K562 (cell line): Measurements from ENCODE around the gene DAAM1. TPM values are rescaled to one million over a fixed set of nuclear protein-coding genes. Genes with fewer than 3 reads are reported as not detected.

Experiments
- ATAC-seq: fragments of 200-7000 bp; cut with Tn5 transposase; 3 replicates; pipeline ENCODE4 v1.9.1; 2020; ENCODE audit warnings: moderate library complexity
- BruUV-seq: library from RNA; stranded (reverse); fragments of 400-500 nt; replicated peaks from 2 replicates; lab custom pipeline; 2021; lab: Mats Ljungman, UMichigan
- CTCF ChIA-PET: fragments of 300-600 bp; formaldehyde crosslinking; extraction: SDS; loops from one replicate; lab custom pipeline; 2021; ENCODE audit warnings: low intra/inter-chr PET ratio; lab: Yijun Ruan, JAX
- POLR2A ChIA-PET: fragments of 300-600, 350-650 bp; sonication (Branson Sonifier 250); formaldehyde crosslinking; extraction: SDS; loops from one replicate; lab custom pipeline; 2021; ENCODE audit warnings: antibody characterized with exemption, inconsistent platforms; lab: Yijun Ruan, JAX
- DNase-seq, 4 experiments: peaks; one replicate each; pipeline versions ENCODE4 v3.0.0 to v3.0.0-alpha.2; 2011 to 2018; ENCODE audit warnings: low spot score in 3 of 4, mixed read lengths in 3 of 4; ENCODE audit errors: extremely low read depth in 1 of 4
- FAIRE-seq: peaks from 2 replicates; lab custom pipeline; 2011; peaks lifted over from hg19 to GRCh38; lab: Jason Lieb, UNC
- H2AFZ ChIP-seq: 2 replicates; pipeline ENCODE4 v1.6.0; 2011; ENCODE audit warnings: low read depth, low read length, control low read depth, inconsistent platforms
- H3K27ac ChIP-seq: fragments of 200-600 bp; 3 replicates; pipeline ENCODE4 v1.8.0; 2011; ENCODE audit warnings: low read depth, mild to moderate bottlenecking, control low read depth, inconsistent platforms, low read length, moderate library complexity, mixed read lengths; ENCODE audit errors: extremely low read depth
- H3K27me3 ChIP-seq, 2 experiments: fragments of 300-600 bp in 1 of 2; 2 replicates in 1 of 2; 3 replicates in 1 of 2; pipeline versions ENCODE4 v1.6.0 to v1.8.0; 2011; ENCODE audit warnings: inconsistent platforms in 2 of 2, low read length in 2 of 2, mild to moderate bottlenecking in 1 of 2, mixed read lengths in 1 of 2, moderate library complexity in 1 of 2; ENCODE audit not compliant: control insufficient read depth in 2 of 2, insufficient read depth in 2 of 2
- H3K36me3 ChIP-seq: fragments of 300-600 bp; 3 replicates; pipeline ENCODE4 v1.8.0; 2011; ENCODE audit warnings: mild to moderate bottlenecking, low read length, inconsistent platforms; ENCODE audit not compliant: control insufficient read depth, insufficient read depth
- H3K4me1 ChIP-seq, 2 experiments: fragments of 200-600 bp in 1 of 2; replicated peaks in 1 of 2; 2 replicates in 1 of 2; 3 replicates in 1 of 2; pipeline versions ENCODE4 v1.5.1 to v1.8.0; 2011; ENCODE audit warnings: inconsistent platforms in 2 of 2, low read length in 2 of 2, mild to moderate bottlenecking in 1 of 2, mixed read lengths in 1 of 2, moderate library complexity in 1 of 2; ENCODE audit not compliant: control insufficient read depth in 2 of 2, insufficient read depth in 2 of 2
- H3K4me2 ChIP-seq: 2 replicates; pipeline ENCODE4 v1.6.1; 2011; ENCODE audit warnings: low read length, control low read depth, inconsistent platforms, mixed read lengths; ENCODE audit not compliant: insufficient read depth
- H3K4me3 ChIP-seq: fragments of 200-600 bp; sonication (generic), shearing (Covaris generic); 2 replicates; pipeline ENCODE4 v1.5.1; 2016; ENCODE audit warnings: control low read depth, inconsistent platforms
- H3K79me2 ChIP-seq: fragments of 200-600 bp; 3 replicates; pipeline ENCODE4 v1.8.0; 2011; ENCODE audit warnings: low read length, inconsistent platforms; ENCODE audit not compliant: control insufficient read depth, insufficient read depth
- H3K9ac ChIP-seq, 2 experiments: 2 replicates each; pipeline versions ENCODE4 v1.6.0 to v1.6.1; 2011; ENCODE audit warnings: low read depth in 2 of 2, low read length in 2 of 2, control low read depth in 1 of 2, inconsistent platforms in 1 of 2, mild to moderate bottlenecking in 1 of 2, mixed read lengths in 1 of 2; ENCODE audit not compliant: insufficient read depth in 1 of 2
- H3K9me1 ChIP-seq: one replicate; pipeline ENCODE4 v1.6.0; 2011; ENCODE audit warnings: inconsistent platforms, mild to moderate bottlenecking, low read length, moderate library complexity; ENCODE audit not compliant: control insufficient read depth, insufficient read depth
- H3K9me3 ChIP-seq: replicated peaks from 2 replicates; pipeline ENCODE4 v1.5.1; 2011; ENCODE audit warnings: low read depth, low read length, inconsistent platforms; ENCODE audit not compliant: control insufficient read depth, insufficient read depth
- H4K20me1 ChIP-seq: replicated peaks from 2 replicates; pipeline ENCODE4 v1.6.1; 2011; ENCODE audit warnings: low read length, inconsistent platforms, mixed read lengths; ENCODE audit not compliant: control insufficient read depth, insufficient read depth
- C11orf30 ChIP-seq: fragments of 450-650 bp; IDR thresholded peaks from 2 replicates; pipeline ENCODE4 v1.6.1; 2016; ENCODE audit warnings: low read depth, mild to moderate bottlenecking
- HDGF ChIP-seq: fragments of 450-650 bp; IDR thresholded peaks from 2 replicates; pipeline ENCODE4 v1.6.1; 2016
- MAFG ChIP-seq: fragments of 450-650 bp; conservative IDR thresholded peaks from 2 replicates; pipeline ENCODE4 v1.6.1; 2016; ENCODE audit warnings: missing genetic modification characterization, missing compliant biosample characterization
- MTA2 ChIP-seq: fragments of 450-650 bp; IDR thresholded peaks from 2 replicates; pipeline ENCODE4 v1.6.1; 2016; ENCODE audit warnings: low read depth
- ZNF77 ChIP-seq: fragments of 250-450 bp; sonication (Bioruptor Pico); IDR thresholded peaks from 2 replicates; pipeline ENCODE4 v1.5.0; 2020
- WGBS: fragments of 100-300 bp; shearing (Covaris generic); methylation state at CpG from one replicate; pipeline ENCODE4 v1.1.6; 2016; ENCODE audit warnings: low coverage, mixed read lengths; ENCODE audit not compliant: insufficient coverage; ENCODE audit errors: missing lambda C conversion rate; 5-methylcytosine and 5-hydroxymethylcytosine counted together
- in situ Hi-C: fragments of 300-500 bp; cut with MboI; formaldehyde crosslinking; loops from 4 replicates; pipeline ENCODE4 v1.15.0; 2018; ENCODE audit warnings: inconsistent platforms, mixed read lengths
- intact Hi-C: fragments of 100-400 bp; cut with micrococcal nuclease; formaldehyde crosslinking; loops from 2 replicates; pipeline ENCODE4 v1.14.2; 2022
- polyA plus RNA-seq, 8 experiments: library from polyadenylated mRNA; depleted of rRNA in 4 of 8; stranded (reverse) in 5 of 8; unstranded in 3 of 8; fragments of >200 nt; fragmentation: Nextera tagmentation in 2 of 8; fragmentation: Illumina TruSeq in 1 of 8; extraction: Ambion mirVana in 2 of 8; extraction: Trizol in 1 of 8; gene quantifications; 2 replicates each; pipeline versions ENCODE4 v1.2.1 to v1.2.3, GENCODE V29; 2011 to 2014; ENCODE audit warnings: inconsistent platforms in 1 of 8, missing spikeins in 1 of 8
- total RNA-seq, 7 experiments: library from RNA; depleted of rRNA in 6 of 7; stranded (reverse); fragments of >200 nt in 6 of 7; fragmentation: Illumina TruSeq in 2 of 7; extraction: Trizol in 2 of 7; gene quantifications; 2 replicates each; pipeline versions ENCODE4 v1.2.1 to v1.2.3, GENCODE V29; 2011 to 2021; ENCODE audit warnings: low replicate concordance in 1 of 7
- TF ChIP-seq, protein P1 (sequence below), 2 experiments: IDR thresholded peaks; 2 replicates each; pipeline ENCODE4 v1.6.1; 2011; ENCODE audit warnings: borderline replicate concordance in 1 of 2, control low read depth in 1 of 2, low read depth in 1 of 2, low read length in 1 of 2, mild to moderate bottlenecking in 1 of 2, mixed read lengths in 1 of 2, moderate library complexity in 1 of 2; ENCODE audit not compliant: insufficient read depth in 1 of 2, insufficient read length in 1 of 2, poor library complexity in 1 of 2, severe bottlenecking in 1 of 2; ENCODE audit errors: extremely low read depth in 1 of 2
- TF ChIP-seq, protein P2 (sequence below): fragments of 250-450 bp; sonication (Bioruptor Pico); IDR thresholded peaks from 2 replicates; pipeline ENCODE4 v1.4.0; 2020; ENCODE audit warnings: mild to moderate bottlenecking, moderate library complexity

DAAM1 gene
- total and polyA plus RNA-seq, 9 of the 15 experiments (the other 6 are each of a cell fraction or from before 2014, with no cell fraction given) = 3.6 to 11.6 (median 6.7) TPM

DNA sequence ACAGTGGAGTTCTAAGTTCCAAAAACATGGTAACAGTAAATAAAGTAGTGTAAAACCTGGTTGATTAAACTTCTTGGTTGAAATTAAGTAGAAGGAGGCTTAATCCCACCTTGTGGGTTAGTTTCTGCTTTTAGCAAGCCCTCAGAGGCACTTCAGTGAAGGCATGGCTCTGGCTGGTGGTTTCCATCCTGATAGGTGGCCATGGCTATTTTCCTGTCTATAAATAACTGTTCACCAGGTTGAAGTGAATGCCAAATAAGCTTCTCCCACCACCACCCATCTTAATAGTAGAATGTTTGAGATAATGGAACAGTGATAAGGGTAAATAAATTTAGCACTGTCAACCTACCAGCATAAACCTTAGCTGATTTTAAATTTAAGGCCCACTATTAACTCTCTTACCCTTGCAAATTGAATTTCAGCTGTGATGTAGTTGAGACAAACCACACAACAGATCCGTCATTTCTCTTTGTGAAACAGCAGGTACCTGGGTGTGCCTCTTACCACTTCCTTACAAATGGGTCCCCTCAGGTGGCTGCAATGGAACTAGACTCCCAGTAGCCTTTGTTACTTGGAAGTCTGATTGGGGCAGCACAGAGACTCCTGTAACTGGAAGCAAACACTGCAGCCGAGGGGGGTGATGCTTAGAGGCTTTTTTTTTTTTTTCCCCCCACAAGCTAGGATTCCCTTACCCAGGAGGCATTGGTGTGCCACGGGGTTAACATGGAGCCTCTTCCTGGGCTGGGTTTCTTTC, 41.4 kb downstream of the DAAM1 start:
- DNase-seq (no peak), FAIRE-seq (no peak), ATAC-seq (no peak)
- Histone ChIP-seq H4K20me1 (peaks cover 10% of the 10 kb centered on the region), H3K4me3 (no peak overlapping the region), H3K9me3 (no peaks in the 10 kb centered on the region), H3K4me1 (no peaks in the 10 kb centered on the region), H3K4me2 (no peak overlapping the region), H3K27ac (no peak overlapping the region), H3K79me2 (no peaks in the 10 kb centered on the region), H3K9ac (no peak overlapping the region), H3K9me1 (no peaks in the 10 kb centered on the region), H2AFZ (no peak overlapping the region), H3K36me3 (no peaks in the 10 kb centered on the region), H3K27me3 (no peaks in the 10 kb centered on the region)
- WGBS = 8% methylated on average over 1 of the region's 3 CpGs
- POLR2A ChIA-PET = no interaction called here
- no peak for TF ChIP-seq ZNF77
- TF ChIP-seq, protein P1, sequence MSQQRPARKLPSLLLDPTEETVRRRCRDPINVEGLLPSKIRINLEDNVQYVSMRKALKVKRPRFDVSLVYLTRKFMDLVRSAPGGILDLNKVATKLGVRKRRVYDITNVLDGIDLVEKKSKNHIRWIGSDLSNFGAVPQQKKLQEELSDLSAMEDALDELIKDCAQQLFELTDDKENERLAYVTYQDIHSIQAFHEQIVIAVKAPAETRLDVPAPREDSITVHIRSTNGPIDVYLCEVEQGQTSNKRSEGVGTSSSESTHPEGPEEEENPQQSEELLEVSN (IDR thresholded peaks at IDR 0.05; ENCODE audit: borderline replicate concordance in 1 of 2, extremely low read depth in 1 of 2, insufficient read depth in 1 of 2, insufficient read length in 1 of 2, low read depth in 1 of 2, low read length in 1 of 2, poor library complexity in 1 of 2, severe bottlenecking in 1 of 2) = no peak
- CTCF ChIA-PET = no interaction called here
- no TSS peak for BruUV-seq
- intact Hi-C loops (no loop called here), in situ Hi-C loops (no loop called here)

DNA sequence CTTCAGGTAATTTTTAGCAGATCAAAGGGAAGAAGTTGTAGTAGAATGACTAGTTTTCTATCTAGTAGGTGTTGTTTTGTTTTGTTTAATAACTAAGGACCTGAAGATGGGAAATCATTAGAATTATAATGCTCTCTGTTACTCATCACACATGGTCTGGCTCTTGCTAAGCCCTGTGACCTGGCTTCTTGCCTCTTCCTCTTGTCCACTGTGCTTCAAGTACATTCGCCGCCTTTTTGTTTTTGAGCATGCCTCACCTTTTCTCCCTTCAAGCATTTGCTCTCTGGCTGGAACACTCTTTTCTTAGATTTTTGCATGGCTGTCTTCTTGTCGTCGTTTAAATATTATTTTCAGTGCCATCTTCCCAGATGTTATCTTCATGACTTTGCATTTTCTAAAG, 47.7 kb downstream of the DAAM1 start:
- Histone ChIP-seq H3K9me3 (no peaks in the 10 kb centered on the region), H3K4me1 (no peaks in the 10 kb centered on the region; a peak in 1 of 5 replicates), H2AFZ (no peak overlapping the region), H3K27ac (no peak overlapping the region), H3K36me3 (no peaks in the 10 kb centered on the region), H3K79me2 (no peaks in the 10 kb centered on the region), H3K4me3 (no peak overlapping the region), H3K9me1 (no peaks in the 10 kb centered on the region), H4K20me1 (peaks cover 4% of the 10 kb centered on the region; the same call in 1 of the 2 replicates), H3K27me3 (no peaks in the 10 kb centered on the region), H3K9ac (no peak overlapping the region), H3K4me2 (no peak overlapping the region)
- DNase-seq = no peak
- in situ Hi-C loops (no loop called here), intact Hi-C loops (no loop called here)
- ATAC-seq = no peak
- no TSS peak for BruUV-seq
- 46% methylated on average over 4 of the region's 4 CpGs for WGBS
- no peak for TF ChIP-seq MTA2
- TF ChIP-seq MAFG = peak; percentile 40
- TF ChIP-seq, protein P2, sequence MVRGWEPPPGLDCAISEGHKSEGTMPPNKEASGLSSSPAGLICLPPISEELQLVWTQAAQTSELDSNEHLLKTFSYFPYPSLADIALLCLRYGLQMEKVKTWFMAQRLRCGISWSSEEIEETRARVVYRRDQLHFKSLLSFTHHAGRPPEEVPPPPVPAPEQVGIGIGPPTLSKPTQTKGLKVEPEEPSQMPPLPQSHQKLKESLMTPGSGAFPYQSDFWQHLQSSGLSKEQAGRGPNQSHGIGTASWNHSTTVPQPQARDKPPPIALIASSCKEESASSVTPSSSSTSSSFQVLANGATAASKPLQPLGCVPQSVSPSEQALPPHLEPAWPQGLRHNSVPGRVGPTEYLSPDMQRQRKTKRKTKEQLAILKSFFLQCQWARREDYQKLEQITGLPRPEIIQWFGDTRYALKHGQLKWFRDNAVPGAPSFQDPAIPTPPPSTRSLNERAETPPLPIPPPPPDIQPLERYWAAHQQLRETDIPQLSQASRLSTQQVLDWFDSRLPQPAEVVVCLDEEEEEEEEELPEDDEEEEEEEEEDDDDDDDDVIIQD (CRISPR knock-in tag) = no peak
- TF ChIP-seq HDGF = no peak
- 0 out of 2 replicates have a peak, but pooled peaks have one; percentile 10 for TF ChIP-seq C11orf30
- ChIA-PET CTCF (no interaction called here), POLR2A (interaction anchor here (0.6 kb wide), 1 partner anchor 46 kb away, joined by 3 read pairs; no protein-coding TSS in a partner anchor)
- FAIRE-seq = no peak
